ENCODE measurements around the gene ATAD3A. TPM values are rescaled to one million over a fixed set of nuclear protein-coding genes. Genes with fewer than 3 reads are reported as not detected.

Gene ATAD3A
- total and polyA plus RNA-seq, 9 of the 15 experiments (the other 6 are each of a cell fraction or from before 2014, with no cell fraction given), result 0.10 to 173 (median 36.7) TPM

DNA sequence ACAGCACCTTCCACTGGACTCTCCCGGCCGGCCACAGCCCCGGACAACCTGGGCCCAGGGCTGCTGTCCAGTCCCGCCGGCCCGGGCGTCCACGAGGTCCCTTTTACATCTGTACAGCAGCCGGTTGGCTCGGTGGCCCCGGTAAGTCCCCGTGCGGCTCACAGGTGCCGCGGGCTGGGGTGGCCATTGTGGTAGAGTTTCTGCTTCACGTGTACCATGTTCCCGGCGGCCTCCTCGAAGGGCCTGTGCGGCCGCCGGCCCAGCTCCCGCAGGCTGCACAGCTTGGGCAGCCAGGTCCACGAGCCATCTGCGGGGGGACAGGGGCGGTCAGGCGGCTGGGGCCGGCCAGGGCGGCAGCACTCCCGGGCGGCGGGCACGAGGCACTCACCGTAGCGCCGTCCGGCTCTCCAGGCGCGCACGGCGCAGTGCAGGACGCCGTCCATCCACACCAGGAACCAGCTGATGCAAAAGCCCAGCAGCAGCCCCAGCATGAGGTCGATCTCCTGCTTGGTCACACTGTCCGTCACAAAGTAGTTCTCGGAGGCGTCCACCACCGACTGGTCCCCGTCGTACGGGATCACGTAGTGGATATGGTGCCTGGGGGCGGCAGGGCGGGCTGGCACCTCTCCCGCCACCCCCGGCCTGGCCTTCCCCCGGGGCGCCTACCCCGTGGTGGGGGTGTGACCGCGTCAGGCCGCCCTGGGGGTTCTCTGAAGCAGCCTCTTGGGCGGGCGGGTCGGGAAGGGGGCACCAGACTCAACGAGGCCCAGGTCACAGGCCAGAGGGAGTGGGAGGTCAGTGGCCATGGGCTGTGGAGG lies 23.4 kb downstream of the ATAD3A start:
- peak; percentile 14 for ATAC-seq
- Histone ChIP-seq H3K4me2 (ENCODE audit: insufficient read depth, low read length) (no peak overlapping the region), H3K36me3 (ENCODE audit: control insufficient read depth, insufficient read depth, low read length) (peaks cover 42% of the 10 kb centered on the region; the same call in 2 of the 3 replicates), H3K27me3 (ENCODE audit: control insufficient read depth in 2 of 2, insufficient read depth in 2 of 2, low read length in 2 of 2) (no peaks in the 10 kb centered on the region), H4K20me1 (replicated peaks; ENCODE audit: control insufficient read depth, insufficient read depth, low read length) (no peaks in the 10 kb centered on the region), H3K27ac (ENCODE audit: extremely low read depth, low read depth, low read length) (no peak overlapping the region), H3K9me1 (ENCODE audit: control insufficient read depth, insufficient read depth, low read length) (no peaks in the 10 kb centered on the region), H2AFZ (ENCODE audit: low read depth, low read length) (no peak overlapping the region), H3K9ac (ENCODE audit: insufficient read depth in 1 of 2, low read depth in 2 of 2, low read length in 2 of 2) (no peak overlapping the region; a peak in 1 of 4 replicates), H3K4me3 (no peak overlapping the region), H3K79me2 (ENCODE audit: control insufficient read depth, insufficient read depth, low read length) (no peaks in the 10 kb centered on the region), H3K9me3 (replicated peaks; ENCODE audit: control insufficient read depth, insufficient read depth, low read depth, low read length) (peaks cover 8% of the 10 kb centered on the region), H3K4me1 (replicated peaks in 1 of 2; ENCODE audit: control insufficient read depth in 2 of 2, insufficient read depth in 2 of 2, low read length in 2 of 2) (peaks cover 0 to 34% of the 10 kb centered on the region in 2 experiments; a peak in 2 of 5 replicates)
- ChIA-PET POLR2A (interaction anchor here (0.6 kb wide), 2 partner anchors 248 to 360 kb away, joined by 3 read pairs; no protein-coding TSS in a partner anchor), CTCF (ENCODE audit: low intra/inter-chr PET ratio) (no interaction called here)
- intact Hi-C loops (cut with micrococcal nuclease) (no loop called here), in situ Hi-C loops (cut with MboI) (no loop called here)
- BruUV-seq (replicated peaks), result no TSS peak
- DNase-seq (ENCODE audit: extremely low read depth in 1 of 4, low spot score in 3 of 4), result peak in 2 of 4 experiments; percentile 45 to 48
- FAIRE-seq, result no peak
- 95% methylated on average over 30 of the region's 66 CpGs for WGBS (ENCODE audit: insufficient coverage, low coverage, missing lambda C conversion rate)
- no peak for TF ChIP-seq ZNF197 (CRISPR knock-in tag; IDR thresholded peaks at IDR 0.05; ENCODE audit: low read depth)
- TF ChIP-seq POLR2AphosphoS2 (IDR thresholded peaks at IDR 0.05; ENCODE audit: low read length), result peak; percentile 29; the same call in 1 of the 2 replicates
- TF ChIP-seq FOS (IDR thresholded peaks at IDR 0.05; ENCODE audit: extremely low read depth, insufficient read length), result no peak
- TF ChIP-seq HNRNPL (IDR thresholded peaks at IDR 0.05; ENCODE audit: low read depth, low read length), result no peak
- peak; percentile 27; the same call in 1 of the 2 replicates for TF ChIP-seq RBFOX2 (IDR thresholded peaks at IDR 0.05; ENCODE audit: low read depth, low read length)
- TF ChIP-seq POLR3A (IDR thresholded peaks at IDR 0.05; ENCODE audit: borderline replicate concordance, extremely low read depth, insufficient read depth, insufficient read length), result no peak
- no peak for TF ChIP-seq CBX1 (IDR thresholded peaks at IDR 0.05; ENCODE audit: low read depth)
- TF ChIP-seq POLR2G (IDR thresholded peaks at IDR 0.05; ENCODE audit: low read depth, low read length), result peak; percentile 74
- TF ChIP-seq L3MBTL2 (IDR thresholded peaks at IDR 0.05), result no peak
- no peak for TF ChIP-seq SMARCB1 (IDR thresholded peaks at IDR 0.05; ENCODE audit: insufficient read length, low read depth)
- TF ChIP-seq SRSF7 (optimal IDR thresholded peaks at IDR 0.05; ENCODE audit: low read depth, low read length), result no peak
- TF ChIP-seq ZNF79 (CRISPR knock-in tag; IDR thresholded peaks at IDR 0.05; ENCODE audit: low read depth), result no peak
- peak; percentile 8 for TF ChIP-seq RBM22 (IDR thresholded peaks at IDR 0.05; ENCODE audit: low read depth, low read length, poor library complexity, severe bottlenecking)
- no peak for TF ChIP-seq PRPF4 (IDR thresholded peaks at IDR 0.05; ENCODE audit: insufficient read depth, low read depth, low read length, poor library complexity, severe bottlenecking)
- TF ChIP-seq CC2D1A (IDR thresholded peaks at IDR 0.05), result no peak
- TF ChIP-seq, protein P1, sequence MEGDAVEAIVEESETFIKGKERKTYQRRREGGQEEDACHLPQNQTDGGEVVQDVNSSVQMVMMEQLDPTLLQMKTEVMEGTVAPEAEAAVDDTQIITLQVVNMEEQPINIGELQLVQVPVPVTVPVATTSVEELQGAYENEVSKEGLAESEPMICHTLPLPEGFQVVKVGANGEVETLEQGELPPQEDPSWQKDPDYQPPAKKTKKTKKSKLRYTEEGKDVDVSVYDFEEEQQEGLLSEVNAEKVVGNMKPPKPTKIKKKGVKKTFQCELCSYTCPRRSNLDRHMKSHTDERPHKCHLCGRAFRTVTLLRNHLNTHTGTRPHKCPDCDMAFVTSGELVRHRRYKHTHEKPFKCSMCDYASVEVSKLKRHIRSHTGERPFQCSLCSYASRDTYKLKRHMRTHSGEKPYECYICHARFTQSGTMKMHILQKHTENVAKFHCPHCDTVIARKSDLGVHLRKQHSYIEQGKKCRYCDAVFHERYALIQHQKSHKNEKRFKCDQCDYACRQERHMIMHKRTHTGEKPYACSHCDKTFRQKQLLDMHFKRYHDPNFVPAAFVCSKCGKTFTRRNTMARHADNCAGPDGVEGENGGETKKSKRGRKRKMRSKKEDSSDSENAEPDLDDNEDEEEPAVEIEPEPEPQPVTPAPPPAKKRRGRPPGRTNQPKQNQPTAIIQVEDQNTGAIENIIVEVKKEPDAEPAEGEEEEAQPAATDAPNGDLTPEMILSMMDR (IDR thresholded peaks at IDR 0.05 in 2 of 3, conservative IDR thresholded peaks at IDR 0.05 in 1 of 3; ENCODE audit: insufficient read depth in 2 of 3, low read depth in 1 of 3, low read length in 3 of 3), result no peak
- no peak for TF ChIP-seq MED1 (CRISPR knock-in tag; IDR thresholded peaks at IDR 0.05; ENCODE audit: borderline replicate concordance)
- no peak for TF ChIP-seq ZKSCAN1 (IDR thresholded peaks at IDR 0.05; ENCODE audit: low read depth, low read length)
- TF ChIP-seq ZNF41 (CRISPR knock-in tag; conservative IDR thresholded peaks at IDR 0.05), result no peak
- TF ChIP-seq GATAD2B (IDR thresholded peaks at IDR 0.05; ENCODE audit: borderline replicate concordance), result no peak
- TF ChIP-seq KAT2B (IDR thresholded peaks at IDR 0.05; ENCODE audit: low read depth, low read length), result no peak

Measured in K562 (cell line).